ENCODE data around the gene SLC18A3. TPM values are rescaled to one million over a fixed set of nuclear protein-coding genes. Genes with fewer than 3 reads are reported as not detected.

The SLC18A3 gene
- total and polyA plus RNA-seq, 5 donors from 2014 or later = not detected

GRCh38 chr10:49634069-49634660, 24.1 kb downstream of the SLC18A3 start:
- H3K4me3 Mint-ChIP-seq = no peak overlapping the region
- H3K9me3 ChIP-seq (ENCODE audit: control insufficient read depth in 2 of 2, low read length in 2 of 2) = no peaks in the 10 kb centered on the region
- H3K4me3 ChIP-seq (ENCODE audit: low read depth, low read length) = no peak overlapping the region
- no peaks in the 10 kb centered on the region for H3K36me3 Mint-ChIP-seq
- H3K27ac Mint-ChIP-seq = no peak overlapping the region
- no peaks in the 10 kb centered on the region for H3K4me1 Mint-ChIP-seq
- no peaks in the 10 kb centered on the region for H3K27me3 ChIP-seq (ENCODE audit: control insufficient read depth, insufficient read depth, low read length)
- H3K27me3 Mint-ChIP-seq = peaks cover 9% of the 10 kb centered on the region
- H3K9me3 Mint-ChIP-seq = peaks cover 0 to 2% (median 0%) of the 10 kb centered on the region in 7 donors
- H3K4me1 ChIP-seq (ENCODE audit: control insufficient read depth, insufficient read depth, low read length, poor library complexity, severe bottlenecking) = no peaks in the 10 kb centered on the region
- H3K27ac ChIP-seq (ENCODE audit: insufficient read depth, low read length, poor library complexity, severe bottlenecking) = no peak overlapping the region
- DNase-seq (no peak), ATAC-seq (ENCODE audit: low read depth in 2 of 2) (no peak)
- no peaks in the 10 kb centered on the region for H3K36me3 ChIP-seq (ENCODE audit: control insufficient read depth, insufficient read depth, low read length)

- no peak overlapping the region for H3K27ac Mint-ChIP-seq
- ATAC-seq (ENCODE audit: low read depth in 2 of 2) (no peak), DNase-seq (no peak)
- no peaks in the 10 kb centered on the region for H3K4me1 Mint-ChIP-seq
- H3K9me3 Mint-ChIP-seq = no peaks in the 10 kb centered on the region
- H3K36me3 Mint-ChIP-seq = no peaks in the 10 kb centered on the region
- Histone ChIP-seq H3K27me3 (ENCODE audit: control insufficient read depth, insufficient read depth, low read length) (no peaks in the 10 kb centered on the region), H3K4me1 (ENCODE audit: control insufficient read depth, insufficient read depth, low read length, poor library complexity, severe bottlenecking) (no peaks in the 10 kb centered on the region), H3K27ac (ENCODE audit: insufficient read depth, low read length, poor library complexity, severe bottlenecking) (no peak overlapping the region), H3K4me3 (ENCODE audit: low read depth, low read length) (no peak overlapping the region), H3K36me3 (ENCODE audit: control insufficient read depth, insufficient read depth, low read length) (no peaks in the 10 kb centered on the region), H3K9me3 (ENCODE audit: control insufficient read depth in 2 of 2, low read length in 2 of 2) (no peaks in the 10 kb centered on the region)
- H3K27me3 Mint-ChIP-seq = peaks cover 6% of the 10 kb centered on the region
- no peak overlapping the region for H3K4me3 Mint-ChIP-seq
Observed at GRCh38 chr10:49642311-49642710, 32.2 kb downstream of the SLC18A3 start.

- H3K27ac Mint-ChIP-seq = no peak overlapping the region
- no peak for ATAC-seq (ENCODE audit: low read depth in 2 of 2)
- Histone ChIP-seq H3K36me3 (ENCODE audit: control insufficient read depth, insufficient read depth, low read length) (no peaks in the 10 kb centered on the region), H3K4me1 (ENCODE audit: control insufficient read depth, insufficient read depth, low read length, poor library complexity, severe bottlenecking) (no peaks in the 10 kb centered on the region), H3K27ac (ENCODE audit: insufficient read depth, low read length, poor library complexity, severe bottlenecking) (no peak overlapping the region), H3K9me3 (ENCODE audit: control insufficient read depth in 2 of 2, low read length in 2 of 2) (no peaks in the 10 kb centered on the region), H3K4me3 (ENCODE audit: low read depth, low read length) (no peak overlapping the region), H3K27me3 (ENCODE audit: control insufficient read depth, insufficient read depth, low read length) (no peaks in the 10 kb centered on the region)
- DNase-seq = no peak
- no peaks in the 10 kb centered on the region for H3K9me3 Mint-ChIP-seq
- no peaks in the 10 kb centered on the region for H3K36me3 Mint-ChIP-seq
- H3K27me3 Mint-ChIP-seq = peaks cover 4% of the 10 kb centered on the region
- H3K4me1 Mint-ChIP-seq = no peaks in the 10 kb centered on the region
- H3K4me3 Mint-ChIP-seq = no peak overlapping the region
Observed at GRCh38 chr10:49643241-49644034, 33.3 kb downstream of the SLC18A3 start.

- no peaks in the 10 kb centered on the region for H3K9me3 ChIP-seq (ENCODE audit: control insufficient read depth in 2 of 2, low read length in 2 of 2)
- no peaks in the 10 kb centered on the region for H3K36me3 ChIP-seq (ENCODE audit: control insufficient read depth, insufficient read depth, low read length)
- no peak overlapping the region for H3K27ac Mint-ChIP-seq
- H3K4me3 ChIP-seq (ENCODE audit: low read depth, low read length) = no peak overlapping the region
- H3K36me3 Mint-ChIP-seq = no peaks in the 10 kb centered on the region
- H3K9me3 Mint-ChIP-seq = no peaks in the 10 kb centered on the region
- no peaks in the 10 kb centered on the region for H3K27me3 ChIP-seq (ENCODE audit: control insufficient read depth, insufficient read depth, low read length)
- H3K4me1 ChIP-seq (ENCODE audit: control insufficient read depth, insufficient read depth, low read length, poor library complexity, severe bottlenecking) = no peaks in the 10 kb centered on the region
- H3K4me1 Mint-ChIP-seq = no peaks in the 10 kb centered on the region
- no peak overlapping the region for H3K27ac ChIP-seq (ENCODE audit: insufficient read depth, low read length, poor library complexity, severe bottlenecking)
- DNase-seq = no peak
- H3K4me3 Mint-ChIP-seq = no peak overlapping the region
- no peak for ATAC-seq (ENCODE audit: low read depth in 2 of 2)
- no peaks in the 10 kb centered on the region for H3K27me3 Mint-ChIP-seq
Observed at GRCh38 chr10:49644035-49644646, 34.0 kb downstream of the SLC18A3 start.

GRCh38 chr10:49645417-49645816, 35.3 kb downstream of the SLC18A3 start:
- DNase-seq = no peak
- no peak overlapping the region for H3K27ac ChIP-seq (ENCODE audit: insufficient read depth, low read length, poor library complexity, severe bottlenecking)
- H3K4me1 ChIP-seq (ENCODE audit: control insufficient read depth, insufficient read depth, low read length, poor library complexity, severe bottlenecking) = no peaks in the 10 kb centered on the region
- no peak overlapping the region for H3K27ac Mint-ChIP-seq
- H3K36me3 Mint-ChIP-seq = no peaks in the 10 kb centered on the region
- H3K27me3 Mint-ChIP-seq = peaks cover 3% of the 10 kb centered on the region
- H3K9me3 ChIP-seq (ENCODE audit: control insufficient read depth in 2 of 2, low read length in 2 of 2) = no peaks in the 10 kb centered on the region
- no peak overlapping the region for H3K4me3 ChIP-seq (ENCODE audit: low read depth, low read length)
- no peaks in the 10 kb centered on the region for H3K9me3 Mint-ChIP-seq
- no peak for ATAC-seq (ENCODE audit: low read depth in 2 of 2)
- H3K27me3 ChIP-seq (ENCODE audit: control insufficient read depth, insufficient read depth, low read length) = no peaks in the 10 kb centered on the region
- H3K4me3 Mint-ChIP-seq = no peak overlapping the region
- H3K4me1 Mint-ChIP-seq = no peaks in the 10 kb centered on the region
- H3K36me3 ChIP-seq (ENCODE audit: control insufficient read depth, insufficient read depth, low read length) = no peaks in the 10 kb centered on the region

- Mint-ChIP-seq H3K9me3 (no peaks in the 10 kb centered on the region), H3K4me3 (no peak overlapping the region), H3K4me1 (no peaks in the 10 kb centered on the region), H3K27me3 (peaks cover 4% of the 10 kb centered on the region), H3K36me3 (no peaks in the 10 kb centered on the region), H3K27ac (no peak overlapping the region)
- ATAC-seq (ENCODE audit: low read depth in 2 of 2) = no peak
- Histone ChIP-seq H3K4me3 (ENCODE audit: low read depth, low read length) (no peak overlapping the region), H3K27me3 (ENCODE audit: control insufficient read depth, insufficient read depth, low read length) (no peaks in the 10 kb centered on the region), H3K4me1 (ENCODE audit: control insufficient read depth, insufficient read depth, low read length, poor library complexity, severe bottlenecking) (no peaks in the 10 kb centered on the region), H3K9me3 (ENCODE audit: control insufficient read depth in 2 of 2, low read length in 2 of 2) (no peaks in the 10 kb centered on the region), H3K27ac (ENCODE audit: insufficient read depth, low read length, poor library complexity, severe bottlenecking) (no peak overlapping the region), H3K36me3 (ENCODE audit: control insufficient read depth, insufficient read depth, low read length) (no peaks in the 10 kb centered on the region)
- no peak for DNase-seq
Observed at GRCh38 chr10:49645871-49646870, 36.1 kb downstream of the SLC18A3 start.

GRCh38 chr10:49647554-49647953, 37.4 kb downstream of the SLC18A3 start:
- Histone ChIP-seq H3K9me3 (ENCODE audit: control insufficient read depth in 2 of 2, low read length in 2 of 2) (no peaks in the 10 kb centered on the region), H3K36me3 (ENCODE audit: control insufficient read depth, insufficient read depth, low read length) (no peaks in the 10 kb centered on the region), H3K4me1 (ENCODE audit: control insufficient read depth, insufficient read depth, low read length, poor library complexity, severe bottlenecking) (no peaks in the 10 kb centered on the region), H3K27ac (ENCODE audit: insufficient read depth, low read length, poor library complexity, severe bottlenecking) (no peak overlapping the region), H3K4me3 (ENCODE audit: low read depth, low read length) (no peak overlapping the region), H3K27me3 (ENCODE audit: control insufficient read depth, insufficient read depth, low read length) (no peaks in the 10 kb centered on the region)
- Mint-ChIP-seq H3K27ac (no peak overlapping the region), H3K36me3 (no peaks in the 10 kb centered on the region), H3K27me3 (peaks cover 4% of the 10 kb centered on the region), H3K4me3 (no peak overlapping the region), H3K4me1 (no peaks in the 10 kb centered on the region), H3K9me3 (no peaks in the 10 kb centered on the region)
- ATAC-seq (ENCODE audit: low read depth in 2 of 2) (no peak), DNase-seq (no peak)

Measured in CD4-positive, CD25-positive, alpha-beta regulatory T cell (primary cell).